Smooth muscle cell (in vitro differentiated cells): Measurements from ENCODE around the gene PDK4. TPM values are rescaled to one million over a fixed set of nuclear protein-coding genes. Genes with fewer than 3 reads are reported as not detected.
"Not testable (repeated sequence)": the region's sequence is repeated elsewhere in the genome, so short reads cannot be mapped to it uniquely, and the experiment has no call there.

Experiments
- DNase-seq: peaks from one replicate; lab custom pipeline; 2025; ENCODE audit not compliant: unreplicated experiment; lab: John Stamatoyannopoulos, UW
- H2AFZ ChIP-seq: fragments of 200-600 bp; sonication (generic); 2 replicates; pipeline ENCODE4 v1.6.0; 2016; ENCODE audit warnings: antibody characterized with exemption, low read depth, mild to moderate bottlenecking
- H3F3A ChIP-seq: fragments of 200-600 bp; sonication (generic); 2 replicates; pipeline ENCODE4 v1.6.0; 2017; ENCODE audit warnings: antibody characterized with exemption, low read depth
- H3K27ac ChIP-seq: fragments of 200-600 bp; sonication (generic); 2 replicates; pipeline ENCODE4 v1.5.1; 2016; ENCODE audit warnings: low read depth, mild to moderate bottlenecking
- H3K27me3 ChIP-seq: fragments of 200-600 bp; sonication (generic); 2 replicates; pipeline ENCODE4 v1.6.1; 2016; ENCODE audit warnings: low read depth, mild to moderate bottlenecking
- H3K36me3 ChIP-seq: fragments of 200-600 bp; sonication (generic); 2 replicates; pipeline ENCODE4 v1.5.1; 2016; ENCODE audit warnings: low read depth
- H3K4me1 ChIP-seq: fragments of 200-600 bp; sonication (generic); 2 replicates; pipeline ENCODE4 v1.5.1; 2016; ENCODE audit warnings: low read depth
- H3K4me2 ChIP-seq: fragments of 200-600 bp; sonication (generic); 2 replicates; pipeline ENCODE4 v1.6.0; 2016; ENCODE audit warnings: mild to moderate bottlenecking
- H3K4me3 ChIP-seq: fragments of 200-600 bp; sonication (generic); 2 replicates; pipeline ENCODE4 v1.5.1; 2016; ENCODE audit warnings: mild to moderate bottlenecking
- H3K79me2 ChIP-seq: fragments of 200-600 bp; sonication (generic); 2 replicates; pipeline ENCODE4 v1.6.0; 2016; ENCODE audit warnings: low read depth, mild to moderate bottlenecking
- H3K9ac ChIP-seq: fragments of 200-600 bp; sonication (generic); 2 replicates; pipeline ENCODE4 v1.6.0; 2016; ENCODE audit warnings: low read depth
- H3K9me3 ChIP-seq: fragments of 200-600 bp; sonication (generic); replicated peaks from 2 replicates; pipeline ENCODE4 v1.5.1; 2016; ENCODE audit warnings: low read depth
- H4K20me1 ChIP-seq: fragments of 200-600 bp; sonication (generic); 2 replicates; pipeline ENCODE4 v1.6.0; 2016; ENCODE audit warnings: low read depth
- WGBS: methylation state at CpG from one replicate; pipeline ENCODE4 v1.1.7; 2016; ENCODE audit warnings: low lambda C conversion rate; 5-methylcytosine and 5-hydroxymethylcytosine counted together
- polyA plus RNA-seq: library from polyadenylated mRNA; unstranded; fragments of >200 nt; fragmentation: Nextera tagmentation; extraction: Ambion mirVana; gene quantifications from 2 replicates; pipeline ENCODE4 v1.2.1, GENCODE V29; 2016
- total RNA-seq: library from RNA; depleted of rRNA; stranded (reverse); fragments of >200 nt; gene quantifications from 2 replicates; pipeline ENCODE4 v1.2.3, GENCODE V29; 2014
- TF ChIP-seq, protein P1 (sequence below): fragments of 200-600 bp; sonication (generic); IDR thresholded peaks from 2 replicates; pipeline ENCODE4 v1.5.1; 2017; ENCODE audit warnings: borderline replicate concordance, mild to moderate bottlenecking, antibody characterized with exemption; ENCODE audit not compliant: insufficient read depth, poor library complexity, severe bottlenecking

Gene PDK4
- total and polyA plus RNA-seq, 2 experiments from 2014 or later, result not detected

DNA sequence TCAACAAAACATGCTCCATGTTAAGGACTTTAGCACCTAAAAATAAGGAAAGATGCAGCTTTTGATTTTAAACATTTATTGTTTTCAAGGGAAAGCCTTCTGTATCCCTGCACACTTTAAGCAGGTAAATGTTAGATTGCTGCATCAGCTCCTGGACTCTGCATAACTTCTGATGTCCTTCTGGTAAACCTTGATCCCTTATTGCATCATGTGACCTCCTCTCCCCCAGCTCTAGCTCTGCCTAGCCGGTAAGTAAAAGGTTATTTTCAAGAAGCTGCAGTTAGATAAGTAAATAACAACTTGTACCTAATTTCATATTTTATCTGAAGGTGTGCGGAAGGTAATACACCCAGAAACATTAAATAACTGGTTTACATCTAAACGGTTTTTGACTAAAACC lies 37.5 kb downstream of the PDK4 start:
- no peak overlapping the region for H3K9ac ChIP-seq
- H3K4me1 ChIP-seq, result no peaks in the 10 kb centered on the region
- H3K27me3 ChIP-seq, result no peaks in the 10 kb centered on the region
- H3F3A ChIP-seq, result no peaks in the 10 kb centered on the region
- no peak overlapping the region for H3K27ac ChIP-seq
- no peak for DNase-seq
- no peak overlapping the region for H2AFZ ChIP-seq
- H3K4me3 ChIP-seq, result no peak overlapping the region
- H3K36me3 ChIP-seq, result no peaks in the 10 kb centered on the region
- TF ChIP-seq, protein P1, sequence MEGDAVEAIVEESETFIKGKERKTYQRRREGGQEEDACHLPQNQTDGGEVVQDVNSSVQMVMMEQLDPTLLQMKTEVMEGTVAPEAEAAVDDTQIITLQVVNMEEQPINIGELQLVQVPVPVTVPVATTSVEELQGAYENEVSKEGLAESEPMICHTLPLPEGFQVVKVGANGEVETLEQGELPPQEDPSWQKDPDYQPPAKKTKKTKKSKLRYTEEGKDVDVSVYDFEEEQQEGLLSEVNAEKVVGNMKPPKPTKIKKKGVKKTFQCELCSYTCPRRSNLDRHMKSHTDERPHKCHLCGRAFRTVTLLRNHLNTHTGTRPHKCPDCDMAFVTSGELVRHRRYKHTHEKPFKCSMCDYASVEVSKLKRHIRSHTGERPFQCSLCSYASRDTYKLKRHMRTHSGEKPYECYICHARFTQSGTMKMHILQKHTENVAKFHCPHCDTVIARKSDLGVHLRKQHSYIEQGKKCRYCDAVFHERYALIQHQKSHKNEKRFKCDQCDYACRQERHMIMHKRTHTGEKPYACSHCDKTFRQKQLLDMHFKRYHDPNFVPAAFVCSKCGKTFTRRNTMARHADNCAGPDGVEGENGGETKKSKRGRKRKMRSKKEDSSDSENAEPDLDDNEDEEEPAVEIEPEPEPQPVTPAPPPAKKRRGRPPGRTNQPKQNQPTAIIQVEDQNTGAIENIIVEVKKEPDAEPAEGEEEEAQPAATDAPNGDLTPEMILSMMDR, result no peak
- no peaks in the 10 kb centered on the region for H3K9me3 ChIP-seq
- no peaks in the 10 kb centered on the region for H4K20me1 ChIP-seq
- no peaks in the 10 kb centered on the region for H3K79me2 ChIP-seq
- no peak overlapping the region for H3K4me2 ChIP-seq
- WGBS, result 85% methylated on average over 3 of the region's 3 CpGs

DNA sequence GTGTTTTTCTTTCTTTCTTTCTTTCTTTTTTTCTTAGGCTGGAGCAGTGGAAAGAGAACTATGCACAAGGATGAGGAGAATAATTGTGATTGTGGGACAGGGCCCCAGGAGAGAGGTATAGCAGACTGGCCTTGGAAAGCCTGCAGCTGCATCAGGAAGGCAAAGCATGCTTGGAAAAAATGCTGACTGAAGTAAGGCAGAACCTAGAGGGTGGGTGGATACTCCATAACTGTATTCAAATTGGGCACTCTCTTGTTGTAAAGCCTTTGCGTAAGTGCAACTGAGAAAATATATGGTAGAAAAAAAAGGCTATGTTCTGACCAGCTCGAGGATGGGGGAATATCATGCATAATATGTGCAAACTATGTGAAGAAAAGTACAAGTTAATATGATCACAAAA lies 39.5 kb downstream of the PDK4 start:
- WGBS, result 91% methylated on average over 2 of the region's 2 CpGs
- H3K27me3 ChIP-seq, result no peaks in the 10 kb centered on the region
- H3K4me3 ChIP-seq, result no peak overlapping the region
- no peaks in the 10 kb centered on the region for H3K36me3 ChIP-seq
- no peak overlapping the region for H3K27ac ChIP-seq
- H3K4me2 ChIP-seq, result no peak overlapping the region
- no peak overlapping the region for H2AFZ ChIP-seq
- H3K9ac ChIP-seq, result no peak overlapping the region
- no peaks in the 10 kb centered on the region for H4K20me1 ChIP-seq
- no peaks in the 10 kb centered on the region for H3K79me2 ChIP-seq
- TF ChIP-seq, protein P1, result no peak
- no peaks in the 10 kb centered on the region for H3K4me1 ChIP-seq
- H3K9me3 ChIP-seq, result no peaks in the 10 kb centered on the region
- H3F3A ChIP-seq, result no peaks in the 10 kb centered on the region
- no peak for DNase-seq

DNA sequence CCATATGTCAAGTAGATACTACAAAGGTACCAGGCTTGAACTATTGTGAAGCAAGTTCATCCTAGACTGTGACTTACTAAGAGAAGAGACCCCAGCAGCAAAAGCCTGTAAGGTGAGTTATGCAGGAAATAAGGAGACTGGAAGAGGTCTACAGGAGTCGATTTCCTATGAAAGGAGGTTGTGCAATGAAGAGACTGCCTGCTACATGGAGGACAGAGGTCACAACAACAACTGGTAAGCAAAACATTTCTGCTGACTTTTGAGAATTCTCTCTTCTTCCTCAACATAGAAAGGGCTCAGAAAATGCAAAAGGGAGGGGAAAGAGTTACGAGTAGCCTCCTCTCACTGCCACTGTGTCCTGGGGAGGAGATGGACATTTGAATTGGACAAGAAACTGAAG lies 42.4 kb downstream of the PDK4 start:
- no peak overlapping the region for H3K9ac ChIP-seq
- WGBS, result 86% methylated on average over 2 of the region's 2 CpGs
- no peak overlapping the region for H2AFZ ChIP-seq
- no peak overlapping the region for H3K4me2 ChIP-seq
- no peaks in the 10 kb centered on the region for H3F3A ChIP-seq
- no peaks in the 10 kb centered on the region for H3K36me3 ChIP-seq
- no peak for DNase-seq
- no peaks in the 10 kb centered on the region for H3K4me1 ChIP-seq
- TF ChIP-seq, protein P1, result no peak
- H3K27ac ChIP-seq, result no peak overlapping the region
- H4K20me1 ChIP-seq, result no peaks in the 10 kb centered on the region
- H3K9me3 ChIP-seq, result no peaks in the 10 kb centered on the region
- no peak overlapping the region for H3K4me3 ChIP-seq
- H3K79me2 ChIP-seq, result no peaks in the 10 kb centered on the region
- H3K27me3 ChIP-seq, result no peaks in the 10 kb centered on the region

DNA sequence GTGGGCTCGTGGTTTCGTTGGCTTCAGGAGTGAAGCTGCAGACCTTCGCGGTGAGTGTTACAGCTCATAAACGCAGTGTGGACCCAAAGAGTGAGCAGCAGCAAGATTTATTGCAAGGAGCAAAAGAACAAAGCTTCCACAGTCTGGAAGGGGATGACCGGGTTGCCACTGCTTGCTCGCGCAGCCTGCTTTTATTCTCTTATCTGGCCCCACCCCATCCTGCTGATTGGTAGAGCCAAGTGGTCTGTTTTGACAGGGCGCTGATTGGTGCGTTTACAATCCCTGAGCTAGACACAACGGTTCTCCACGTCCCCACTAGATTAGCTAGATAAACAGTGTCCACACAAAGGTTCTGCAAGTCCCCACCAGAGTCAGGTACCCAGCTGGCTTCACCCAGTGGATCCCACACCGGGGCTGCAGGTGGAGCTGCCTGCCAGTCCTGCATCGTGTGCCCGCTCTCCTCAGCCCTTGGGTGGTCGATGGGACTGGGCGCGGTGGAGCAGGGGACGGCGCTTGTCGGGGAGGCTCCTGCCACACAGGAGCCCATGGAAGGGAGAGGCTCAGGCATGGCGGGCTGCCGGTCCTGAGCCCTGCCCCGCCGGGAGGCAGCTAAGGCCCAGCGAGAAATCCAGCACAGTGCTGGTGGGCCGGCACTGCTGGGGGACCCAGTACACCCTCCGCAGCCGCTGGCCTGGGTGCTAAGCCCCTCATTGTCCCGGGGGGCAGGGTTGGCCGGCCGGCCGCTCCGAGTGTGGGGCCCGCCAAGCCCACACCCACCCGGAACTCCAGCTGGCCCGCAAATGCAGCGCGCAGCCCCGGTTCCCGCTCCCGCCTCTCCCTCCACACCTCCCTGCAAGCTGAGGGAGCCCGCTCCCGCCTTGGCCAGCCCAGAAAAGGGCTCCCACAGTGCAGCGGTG lies 44.0 kb downstream of the PDK4 start:
- not testable (repeated sequence) for H4K20me1 ChIP-seq, H3K4me2 ChIP-seq, H3K36me3 ChIP-seq, H3K9ac ChIP-seq, H3K27me3 ChIP-seq, H3K79me2 ChIP-seq, H2AFZ ChIP-seq, H3F3A ChIP-seq, DNase-seq, H3K9me3 ChIP-seq, H3K4me3 ChIP-seq, H3K4me1 ChIP-seq, H3K27ac ChIP-seq
- WGBS, result 90% methylated on average over 31 of the region's 45 CpGs
